NCI-H2227 treated with DMSO at 0.1 percent for 48 hours (cell line): Measurements from ENCODE around the gene SPSB3.
"Not testable (repeated sequence)": the region's sequence is repeated elsewhere in the genome, so short reads cannot be mapped to it uniquely, and the experiment has no call there.

Source experiments
- DNase-seq: peaks from one replicate; lab custom pipeline; 2025; lab: John Stamatoyannopoulos, UW

The SPSB3 gene

DNA sequence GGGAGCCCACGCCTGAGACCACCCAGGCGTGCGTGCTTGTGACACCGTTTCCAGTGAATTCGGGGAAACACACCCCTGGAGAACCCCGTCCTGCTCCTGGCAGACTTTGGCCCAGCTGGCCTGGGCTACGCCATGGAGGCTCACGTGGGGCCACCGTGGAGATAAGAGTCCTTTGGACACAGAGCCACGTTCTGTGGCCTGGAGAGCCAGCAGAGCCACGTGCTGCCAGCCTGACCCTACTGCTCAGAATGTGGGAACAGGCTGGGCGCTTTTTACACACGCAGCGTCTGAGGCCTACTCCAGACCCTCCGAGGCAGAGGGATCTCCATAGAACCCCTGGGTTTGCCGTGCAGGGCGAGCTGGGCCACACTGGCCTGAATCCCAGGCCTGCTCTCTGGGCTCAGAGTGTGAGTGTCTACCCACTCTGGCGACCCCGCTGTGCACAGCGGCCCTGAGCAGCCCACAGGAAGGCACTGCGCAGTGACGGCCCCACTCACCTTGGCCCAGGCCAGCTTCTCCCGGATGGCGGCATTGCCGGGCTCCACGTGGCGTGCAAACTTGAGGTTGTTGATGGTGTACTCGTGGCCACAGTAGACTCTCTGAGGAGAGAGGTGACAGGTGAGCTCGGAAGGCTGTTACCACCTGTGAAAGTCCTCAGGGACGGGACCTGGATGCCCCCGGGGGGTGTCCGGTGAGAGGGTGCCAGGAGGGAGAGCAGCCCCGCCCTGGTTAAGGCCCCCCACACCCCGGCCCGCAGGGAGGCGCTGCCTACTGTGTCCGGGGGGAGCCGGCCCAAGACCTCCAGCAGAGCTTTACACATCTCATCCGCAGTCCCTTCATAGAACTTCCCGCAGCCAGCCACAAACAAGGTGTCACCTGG is 34.3 kb upstream of the SPSB3 start:
- DNase-seq, result no peak

DNA sequence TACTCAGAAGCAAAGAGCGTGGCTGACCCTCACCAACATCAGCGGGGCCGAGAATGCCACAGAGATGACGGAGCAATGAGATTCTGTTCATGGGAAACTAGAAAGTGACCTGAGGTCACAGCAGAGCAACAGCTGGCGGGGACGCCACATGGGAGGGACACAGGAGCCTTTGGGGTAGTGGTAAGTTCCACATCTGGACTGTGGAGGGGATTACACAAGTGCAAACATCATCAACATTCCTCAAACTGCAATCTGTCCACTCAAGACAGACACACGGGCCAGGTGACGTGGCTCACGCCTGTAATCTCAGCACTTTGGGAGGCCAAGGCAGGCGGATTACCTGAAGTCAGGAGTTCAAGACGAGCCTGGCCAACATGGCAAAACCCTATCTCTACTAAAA is 33.1 kb upstream of the SPSB3 start:
- no peak for DNase-seq

GRCh38 chr16:1812732-1813163 is 30.4 kb upstream of the SPSB3 start:
- DNase-seq, result peak; percentile 63

DNA sequence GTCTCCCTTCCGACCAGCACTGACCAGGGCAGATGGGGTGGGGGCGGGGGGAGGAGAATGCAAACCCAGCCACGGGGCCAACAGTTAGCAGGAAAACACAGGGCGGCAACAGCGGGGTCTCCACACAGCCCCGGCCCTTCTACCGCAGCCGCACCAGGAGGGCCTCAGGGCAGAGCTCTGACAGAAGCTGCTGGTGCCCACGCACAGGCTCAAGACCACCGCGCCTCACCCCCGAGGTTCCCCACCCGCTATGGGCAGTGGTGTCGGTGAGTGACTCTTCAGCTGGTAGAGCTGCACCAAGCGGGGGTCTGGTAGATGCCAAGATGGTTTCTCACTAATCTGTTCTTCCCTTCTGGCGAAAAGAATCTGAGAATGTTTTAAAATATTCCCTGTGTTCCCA is 28.2 kb upstream of the SPSB3 start:
- no peak for DNase-seq

DNA sequence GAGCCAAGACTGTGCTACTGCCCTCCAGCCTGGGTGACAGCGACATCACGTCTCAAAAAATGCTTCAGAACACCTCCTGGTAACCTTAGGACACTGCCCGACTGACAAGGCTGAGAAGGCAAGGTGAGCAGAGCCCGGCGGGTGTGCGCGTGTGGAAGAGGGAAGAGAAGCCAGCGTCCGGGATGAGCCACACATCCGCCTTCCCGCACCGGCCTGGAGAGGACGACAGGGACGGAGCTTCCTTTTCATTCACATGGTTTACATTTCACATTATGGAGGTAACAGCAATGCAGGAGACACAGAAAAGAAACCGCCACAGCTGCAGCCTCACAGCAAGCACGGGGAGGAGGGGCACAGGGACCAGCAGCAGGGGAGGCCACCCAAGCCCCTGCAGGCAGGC is 27.7 kb upstream of the SPSB3 start:
- no peak for DNase-seq

DNA sequence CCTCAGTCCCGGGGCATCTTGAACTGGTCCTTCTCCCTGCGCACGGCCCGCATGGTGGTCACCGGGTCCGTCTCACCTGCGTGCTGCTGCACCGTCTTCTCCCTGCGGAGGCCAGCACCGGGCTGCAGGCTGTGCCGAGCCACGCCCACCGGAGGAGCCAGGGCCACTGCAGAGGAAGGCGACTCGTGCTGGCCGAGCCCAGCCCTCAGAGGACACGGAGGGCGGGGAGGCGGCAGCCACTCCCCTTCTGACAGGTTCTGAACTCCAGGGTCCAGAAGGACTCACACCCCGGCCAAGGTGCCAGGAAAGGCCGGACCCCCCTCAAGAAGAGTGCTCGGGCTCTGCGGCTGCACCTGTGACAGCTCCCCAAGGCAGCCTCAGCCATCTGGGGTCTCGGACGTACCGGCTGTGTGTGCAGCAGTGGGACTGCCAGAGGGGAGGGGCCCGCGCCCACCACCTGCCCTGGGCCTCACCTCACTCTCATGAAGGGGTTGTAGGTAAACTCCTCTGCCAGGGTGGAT is 27.0 kb upstream of the SPSB3 start:
- no peak for DNase-seq

GRCh38 chr16:1808691-1809090 is 26.3 kb upstream of the SPSB3 start:
- DNase-seq, result no peak

- no peak for DNase-seq
Observed at GRCh38 chr16:1807626-1808025, 25.3 kb upstream of the SPSB3 start.

DNA sequence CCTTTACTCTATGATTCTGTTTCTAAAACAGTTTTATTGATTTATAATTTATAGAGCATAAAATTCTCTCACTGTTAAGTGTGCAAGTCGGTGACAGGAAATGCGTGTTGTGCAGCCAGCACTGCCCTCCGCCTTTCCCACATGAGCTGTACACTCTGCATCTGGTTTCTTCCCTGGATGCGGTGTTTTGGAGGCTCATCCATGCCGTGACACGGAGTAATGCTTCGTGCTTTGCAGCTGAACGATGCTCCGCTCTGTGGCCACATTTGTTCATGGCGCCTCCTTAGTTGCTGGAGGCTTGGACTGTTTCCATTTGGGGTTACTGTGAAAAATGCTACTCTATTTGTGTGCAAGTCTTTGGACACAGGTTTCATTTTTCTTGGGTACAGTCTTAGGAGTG is 18.3 kb upstream of the SPSB3 start:
- DNase-seq, result no peak

DNA sequence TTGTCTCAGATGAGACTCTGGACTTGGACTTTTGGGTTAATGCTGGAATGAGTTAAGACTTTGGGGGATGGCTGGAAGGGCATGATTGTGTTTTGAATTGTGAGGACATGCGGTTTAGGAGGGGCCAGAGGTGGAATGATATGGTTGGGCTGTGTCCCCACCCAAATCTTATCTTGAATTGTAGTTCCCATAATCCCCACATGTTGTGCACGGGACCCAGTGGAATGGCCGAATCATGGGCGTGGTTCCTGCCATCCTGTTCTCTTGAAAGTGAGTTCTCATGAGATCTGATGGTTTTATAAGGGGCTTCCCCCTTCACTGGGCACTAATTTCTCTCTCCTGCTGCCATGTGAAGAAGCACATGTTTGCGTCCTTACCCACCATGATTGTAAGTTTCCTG is 16.9 kb upstream of the SPSB3 start:
- DNase-seq, result not testable (repeated sequence)

GRCh38 chr16:1794908-1795666 is 12.7 kb upstream of the SPSB3 start:
- DNase-seq, result no peak

DNA sequence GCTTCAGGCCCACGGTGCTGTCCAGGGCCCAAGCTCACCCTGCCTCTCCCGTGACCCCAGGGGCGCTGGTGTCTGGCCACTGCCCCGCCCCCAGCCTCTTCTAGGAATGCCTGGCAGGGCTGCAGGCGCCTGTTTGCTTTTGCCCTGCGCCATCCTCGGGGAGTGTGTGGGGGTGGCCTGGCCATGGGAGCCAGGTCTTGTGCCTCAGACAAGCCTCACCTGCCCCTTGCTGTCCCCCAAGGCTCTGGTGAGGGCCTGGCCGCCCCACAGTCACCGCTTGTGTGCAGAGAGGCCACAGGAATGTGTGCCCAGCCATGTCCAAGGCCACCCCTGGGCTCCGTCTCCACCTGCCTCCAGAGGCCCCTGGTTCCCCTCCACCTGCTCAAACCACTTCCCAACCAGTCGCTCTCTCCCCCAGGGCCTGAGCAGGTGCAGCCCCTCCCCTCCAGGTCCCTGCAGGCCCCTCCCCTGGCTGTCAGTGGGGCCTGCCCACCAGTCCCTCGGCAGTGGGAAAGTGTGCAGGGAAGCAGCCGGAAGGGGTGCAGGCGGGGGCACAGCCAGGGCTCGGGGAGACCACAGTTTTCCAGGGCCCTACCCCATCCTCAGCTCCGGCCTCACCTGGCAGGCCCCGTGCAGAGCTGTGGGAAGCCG is 12.0 kb upstream of the SPSB3 start:
- no peak for DNase-seq

DNA sequence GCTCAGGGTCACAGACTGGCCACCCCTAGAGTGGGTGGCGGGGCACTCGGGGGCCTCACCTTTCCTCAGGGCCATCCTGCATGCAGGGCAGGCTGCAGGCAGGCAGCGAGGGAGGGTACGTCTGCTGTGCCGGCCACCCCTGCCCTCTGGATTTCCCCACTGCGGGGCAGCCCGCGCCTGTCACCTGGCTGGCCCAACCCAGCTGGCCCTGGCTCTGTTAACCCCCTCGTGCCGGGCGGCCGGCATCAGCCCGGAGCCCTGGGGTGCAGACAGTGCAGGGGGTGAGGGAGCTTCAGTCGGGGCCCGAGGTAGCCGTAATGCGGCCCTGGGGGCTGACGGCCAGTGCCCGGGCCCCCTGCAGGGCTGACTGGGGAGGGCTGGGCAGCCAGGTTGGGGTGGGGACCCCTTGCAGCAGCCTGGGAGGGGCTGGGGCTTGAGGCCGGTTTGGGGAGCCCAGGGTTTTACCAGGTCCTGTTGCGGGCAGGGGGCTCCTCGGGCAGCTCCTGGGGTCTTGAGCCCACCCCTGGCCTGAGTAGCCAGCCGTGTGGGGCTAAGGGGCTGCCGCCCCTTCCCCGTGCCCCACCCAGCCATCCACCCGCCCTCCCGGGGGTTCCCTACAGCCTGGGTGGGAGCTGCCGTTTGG is 11.3 kb upstream of the SPSB3 start, which contains the start of gene IGFALS:
TSS of gene IGFALS (minus strand) at position 128 of the 643 bp plus-strand sequence. CDS start at position 75, 53 bp downstream.
- no peak for DNase-seq

DNA sequence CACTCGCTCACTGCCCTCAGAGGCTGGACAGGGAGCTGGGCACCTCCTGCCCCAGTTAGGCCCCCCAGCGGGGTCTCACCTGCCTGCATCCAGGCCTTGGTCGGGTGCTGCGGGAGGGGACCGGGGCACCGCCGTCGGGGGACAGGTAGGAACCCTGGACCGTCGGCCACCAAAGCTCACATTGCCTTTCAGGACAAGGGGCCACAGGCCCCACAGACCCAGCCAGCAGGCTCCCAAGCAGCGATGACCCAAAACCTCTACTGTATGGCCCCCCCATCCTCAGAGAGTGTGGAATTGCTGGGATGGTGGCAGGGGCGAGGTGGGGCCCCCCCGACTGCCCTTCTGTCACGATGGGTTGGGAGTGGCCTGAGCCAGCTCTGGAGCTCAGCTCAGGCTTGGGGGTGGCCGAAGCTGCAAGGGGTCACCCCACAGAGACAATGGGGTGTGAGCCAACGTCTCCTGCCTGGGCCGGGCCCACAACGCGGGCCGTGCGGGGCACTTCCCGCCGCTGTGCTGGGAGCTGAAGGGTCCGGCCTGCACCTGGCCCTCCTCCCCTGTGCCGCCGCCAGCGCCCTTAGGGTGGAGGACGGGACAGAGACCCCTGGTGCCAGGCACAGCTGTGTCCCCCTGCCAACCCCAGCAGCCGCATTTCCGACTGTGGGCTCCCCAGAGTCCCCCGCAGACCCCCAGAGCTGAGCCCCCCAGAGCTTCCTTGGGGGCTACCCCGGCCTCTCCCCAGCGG is 10.6 kb upstream of the SPSB3 start:
- no peak for DNase-seq

GRCh38 chr16:1791943-1792812 is 9.8 kb upstream of the SPSB3 start:
- no peak for DNase-seq

GRCh38 chr16:1791256-1791942 is 9.0 kb upstream of the SPSB3 start:
- no peak for DNase-seq

GRCh38 chr16:1790611-1791255 is 8.4 kb upstream of the SPSB3 start:
- no peak for DNase-seq

DNA sequence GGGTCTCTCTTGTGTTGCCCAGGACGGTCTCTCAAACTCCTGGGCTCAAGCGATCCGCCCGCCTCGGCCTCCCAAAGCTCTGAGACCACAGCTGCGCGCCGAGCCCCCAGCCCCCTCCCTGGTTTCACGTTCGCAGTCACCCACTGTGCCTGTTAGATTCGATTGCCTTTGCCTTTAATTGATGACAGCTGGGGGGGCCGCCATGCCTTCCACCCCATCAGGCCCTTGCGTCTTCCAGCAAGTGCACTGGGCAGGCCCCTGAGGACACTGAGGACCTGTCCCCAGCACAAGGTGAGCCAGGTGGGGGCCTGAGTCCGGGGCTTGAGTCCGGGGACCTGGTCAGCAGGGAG is 7.9 kb upstream of the SPSB3 start:
- DNase-seq, result no peak

DNA sequence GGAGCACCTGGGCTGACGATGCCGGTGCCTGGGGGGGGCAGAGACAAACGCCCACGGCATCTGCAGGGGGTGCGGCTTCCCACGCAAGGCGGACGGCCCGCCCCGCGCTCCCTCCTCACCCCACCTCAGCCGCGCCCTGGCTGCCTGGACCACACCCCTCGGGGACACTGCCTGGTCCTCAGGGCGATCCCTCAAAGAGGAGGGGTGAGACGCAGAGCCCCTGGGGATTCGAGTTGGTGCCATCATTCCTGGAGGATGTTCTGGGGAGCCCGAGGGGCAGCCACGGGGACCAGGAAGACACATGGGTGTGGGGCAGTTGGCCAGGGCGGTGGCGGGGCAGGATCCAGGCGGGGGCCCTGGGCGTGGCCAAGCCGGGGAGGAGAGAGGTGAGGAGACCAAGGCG is 7.3 kb upstream of the SPSB3 start:
- no peak for DNase-seq
